NCI-H82 treated with DMSO at 0.1 percent for 48 hours (cell line): Measurements from ENCODE around the gene ABCC8.
A peak's percentile ranks its signal among the peaks of the same experiment; 100 is the strongest.
"Not testable (repeated sequence)": the region's sequence is repeated elsewhere in the genome, so short reads cannot be mapped to it uniquely, and the experiment has no call there.

ENCODE experiments used
- DNase-seq: peaks from one replicate; lab custom pipeline; 2025; ENCODE audit not compliant: unreplicated experiment; lab: John Stamatoyannopoulos, UW

The ABCC8 gene

GRCh38 chr11:17434108-17434507 lies 42.5 kb downstream of the ABCC8 start:
- DNase-seq: peak; percentile 92

GRCh38 chr11:17432002-17432401 lies 44.6 kb downstream of the ABCC8 start:
- DNase-seq: peak; percentile 68

- DNase-seq: peak; percentile 31
These were observed 45.5 kb downstream of the ABCC8 start for GRCh38 chr11:17431139-17431538.

DNA sequence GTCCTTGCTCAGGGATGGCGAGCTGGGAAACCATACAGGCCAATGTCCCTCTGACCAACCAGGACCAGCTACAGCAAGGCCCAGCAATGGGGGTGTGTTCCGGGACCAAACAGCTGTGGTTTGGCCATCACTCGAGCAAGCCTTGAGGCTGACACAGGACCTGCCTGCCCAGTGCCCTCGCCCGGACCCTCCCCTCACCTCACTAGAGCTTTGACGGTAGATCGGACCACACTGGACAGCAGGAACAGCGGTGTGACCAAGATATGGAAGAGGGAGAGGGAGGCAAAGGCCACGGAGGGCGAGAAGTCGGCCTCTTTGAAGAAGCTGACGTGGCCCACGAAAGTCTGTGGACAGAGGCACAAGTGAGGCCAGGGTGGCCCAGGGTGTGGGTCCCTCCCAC lies 46.0 kb downstream of the ABCC8 start:
- DNase-seq: no peak

DNA sequence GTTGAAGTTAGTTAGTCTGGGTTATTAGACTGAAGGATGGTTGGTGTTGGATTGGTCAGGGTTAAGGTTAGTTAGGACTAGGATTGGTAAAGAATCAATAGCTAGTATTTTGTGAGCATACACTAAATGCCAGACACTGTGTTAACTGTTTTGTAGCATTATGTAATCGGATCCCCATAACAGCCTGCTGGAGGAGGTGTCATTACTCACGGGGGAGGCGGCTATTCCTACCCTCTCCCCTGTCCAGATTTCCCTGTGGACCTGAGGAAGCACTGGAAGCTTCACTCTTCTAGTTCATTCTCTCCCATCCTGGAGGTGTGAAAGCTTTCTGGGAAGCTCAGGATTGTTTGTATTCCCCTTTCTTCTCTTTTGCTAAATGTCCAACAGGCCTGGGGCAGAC lies 47.7 kb downstream of the ABCC8 start:
- no peak for DNase-seq

DNA sequence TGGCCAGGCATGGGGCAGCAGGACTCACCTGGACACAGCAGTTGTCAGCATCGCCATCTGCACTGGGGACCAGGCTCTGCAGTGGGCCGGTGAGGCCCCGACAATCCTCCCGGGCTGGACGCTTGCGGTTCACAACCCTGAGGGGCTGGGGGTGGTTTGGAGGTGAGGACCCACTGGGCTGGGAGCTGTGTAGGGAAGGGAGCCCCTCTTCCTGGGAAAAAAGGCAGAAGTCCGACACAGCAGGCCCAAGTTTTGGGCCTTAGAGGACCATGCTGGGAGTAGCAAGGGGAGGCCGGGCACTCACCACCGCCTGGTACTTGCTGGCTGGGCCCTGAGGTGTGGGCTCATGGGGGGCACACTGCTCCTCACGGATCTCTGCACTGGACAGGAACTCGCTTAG lies 48.4 kb downstream of the ABCC8 start:
- DNase-seq: no peak

DNA sequence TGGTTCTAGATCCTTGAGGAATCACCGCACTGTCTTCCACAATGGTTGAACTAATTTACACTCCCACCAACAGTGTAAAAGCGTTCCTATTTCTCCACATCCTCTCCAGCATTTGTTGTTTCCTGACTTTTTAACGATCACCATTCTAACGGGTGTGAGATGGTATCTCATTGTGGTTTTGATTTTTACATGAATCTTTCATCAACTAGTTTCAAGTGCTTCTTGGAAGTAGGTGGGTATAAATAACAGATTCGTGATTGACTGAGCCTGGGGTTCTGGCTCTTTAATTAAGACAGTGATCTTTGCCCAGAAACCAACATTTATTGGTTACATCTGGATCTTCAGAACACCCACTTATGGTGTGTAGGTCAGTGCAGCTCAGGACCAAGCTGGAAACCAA lies 50.4 kb downstream of the ABCC8 start:
- not testable (repeated sequence) for DNase-seq

- no peak for DNase-seq
These were observed 52.9 kb downstream of the ABCC8 start for GRCh38 chr11:17423533-17424310.

GRCh38 chr11:17421781-17422180 lies 54.9 kb downstream of the ABCC8 start:
- no peak for DNase-seq

GRCh38 chr11:17418444-17419081 lies 58.1 kb downstream of the ABCC8 start:
- DNase-seq: no peak

- no peak for DNase-seq
These were observed 60.2 kb downstream of the ABCC8 start for GRCh38 chr11:17416492-17416891.

GRCh38 chr11:17415523-17416104 lies 61.0 kb downstream of the ABCC8 start:
- no peak for DNase-seq

GRCh38 chr11:17414992-17415391 lies 61.7 kb downstream of the ABCC8 start:
- DNase-seq: no peak

GRCh38 chr11:17414317-17414737 lies 62.3 kb downstream of the ABCC8 start:
- no peak for DNase-seq

DNA sequence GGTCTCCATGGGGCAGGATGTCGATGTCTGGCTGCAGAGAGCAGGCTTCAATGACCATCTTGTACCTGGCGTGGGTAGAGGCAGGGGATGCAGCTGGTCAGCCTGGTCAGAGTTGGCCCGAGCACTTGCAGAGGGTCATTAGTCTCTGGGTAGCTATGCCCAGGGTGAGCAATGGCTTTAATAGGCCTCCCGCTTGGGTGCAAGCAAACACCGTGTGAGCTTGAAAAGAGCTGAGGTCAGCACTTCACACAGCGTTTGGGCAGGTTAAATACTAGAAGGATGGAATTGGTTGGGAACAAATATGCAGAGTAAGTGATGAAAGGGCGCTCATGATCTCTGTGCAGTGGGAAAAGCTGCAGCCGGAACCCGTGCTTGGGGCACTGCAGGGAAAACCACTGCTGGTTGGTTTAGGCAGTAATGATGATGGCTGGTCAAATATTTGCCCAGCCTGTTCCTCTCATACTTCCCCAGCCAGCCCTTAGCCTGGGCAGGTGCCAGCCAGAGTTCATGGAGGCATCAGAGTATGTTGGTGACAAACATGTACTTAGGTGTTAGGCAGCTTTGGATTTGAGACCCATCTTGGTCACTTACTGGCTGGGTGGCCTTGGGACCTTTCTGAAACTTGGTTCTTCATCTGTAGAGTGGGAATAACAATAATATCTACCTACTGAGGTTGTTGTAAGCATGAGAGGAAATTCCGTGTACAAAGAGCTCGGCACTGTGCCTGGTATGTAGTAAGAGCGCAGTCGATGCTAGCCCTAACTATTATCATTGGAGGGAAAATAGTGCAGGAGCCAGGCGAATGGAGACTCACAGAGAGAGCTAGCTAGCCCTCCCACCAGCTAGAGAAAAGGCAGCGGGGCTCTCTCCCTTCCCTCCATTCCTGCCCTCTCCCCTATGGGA lies 63.0 kb downstream of the ABCC8 start:
- no peak for DNase-seq

DNA sequence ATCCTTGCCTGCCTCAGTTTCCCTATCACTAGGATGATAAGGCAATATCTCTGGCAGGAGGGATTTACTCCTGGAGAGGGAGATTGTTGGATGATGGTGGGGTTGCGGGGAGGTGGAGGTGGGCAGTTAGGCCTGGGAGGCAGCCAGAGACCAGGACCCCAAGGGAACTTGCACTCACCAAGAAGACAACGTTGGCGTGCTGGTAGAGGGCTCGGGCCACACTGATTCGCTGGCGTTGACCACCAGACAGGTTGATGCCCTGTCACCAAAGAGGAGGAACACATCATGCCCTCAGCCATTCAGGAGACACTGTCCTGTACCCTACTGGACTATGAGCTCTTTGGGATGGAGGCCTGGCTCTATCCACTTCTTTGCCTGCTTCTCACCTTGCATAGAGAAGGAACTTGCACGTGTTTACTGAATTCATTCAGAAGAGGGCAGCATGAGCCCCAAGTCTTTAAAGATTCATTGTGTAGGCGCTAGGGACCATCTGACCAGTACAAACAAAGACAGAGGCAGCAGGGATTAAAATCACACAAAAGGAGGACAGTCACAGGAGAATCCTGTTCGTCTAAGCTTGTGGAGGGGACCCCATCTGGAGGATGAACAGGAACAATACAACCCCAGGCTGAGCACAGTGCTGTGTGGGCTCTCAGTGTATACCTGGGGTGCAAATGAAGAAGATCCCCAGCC lies 64.0 kb downstream of the ABCC8 start:
- DNase-seq: peak; percentile 68

DNA sequence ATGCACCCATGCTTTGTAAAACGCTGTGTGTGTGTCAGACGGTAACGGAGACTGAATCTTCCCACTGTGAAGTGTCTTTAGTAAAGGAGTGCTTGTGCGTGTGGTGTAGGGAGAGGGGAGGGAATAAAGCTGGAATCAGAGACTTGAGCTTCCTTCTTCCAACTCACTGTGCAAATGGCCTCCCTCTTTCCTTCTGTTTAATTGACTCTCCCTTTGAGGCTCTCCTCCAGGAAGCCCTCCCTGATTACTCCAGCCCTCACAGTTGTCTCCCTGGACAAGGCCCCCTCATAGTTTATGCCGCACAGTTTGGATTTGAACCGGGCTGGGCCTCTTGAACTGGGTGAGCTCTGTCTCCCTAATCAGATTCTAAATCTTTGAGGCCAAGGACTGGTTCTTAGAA lies 65.2 kb downstream of the ABCC8 start:
- DNase-seq: no peak

DNA sequence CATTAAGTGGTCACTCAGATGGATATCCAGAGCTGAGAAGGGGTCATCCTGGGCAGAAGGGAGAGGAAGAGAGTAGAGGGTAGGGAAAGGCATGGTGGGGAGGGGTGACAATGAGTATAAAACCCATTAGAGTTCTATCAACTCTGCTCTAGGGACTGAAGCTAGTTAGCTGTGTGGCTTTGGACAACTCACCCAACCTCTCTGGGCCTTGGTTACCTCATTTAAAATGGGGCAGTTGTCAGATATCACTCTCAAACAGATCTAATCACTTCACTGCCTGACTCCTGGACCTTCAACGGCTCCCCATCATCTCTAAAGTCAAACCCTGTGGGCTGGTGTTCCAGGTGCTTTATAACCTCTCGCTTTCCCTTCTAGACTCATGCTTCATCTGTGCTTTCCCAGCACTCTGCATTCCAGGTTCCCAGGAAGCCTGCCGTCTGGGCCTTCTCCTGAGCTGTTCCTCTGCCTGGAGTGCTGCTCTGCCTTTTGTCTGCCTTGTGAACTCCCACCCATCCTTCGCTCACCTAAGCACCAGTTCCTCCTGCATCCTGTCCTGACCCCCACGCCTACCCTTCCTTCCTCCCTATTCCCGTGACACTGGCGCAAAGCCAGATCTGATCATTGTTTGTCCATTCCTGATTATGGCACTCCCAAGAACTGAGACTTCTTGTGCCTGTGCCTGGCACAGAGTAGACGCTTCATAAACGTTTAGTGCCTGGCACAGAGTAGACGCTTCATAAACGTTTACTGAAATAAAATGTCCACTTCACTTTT lies 65.9 kb downstream of the ABCC8 start:
- DNase-seq: no peak

- no peak for DNase-seq
These were observed 68.0 kb downstream of the ABCC8 start for GRCh38 chr11:17408641-17409040.

DNA sequence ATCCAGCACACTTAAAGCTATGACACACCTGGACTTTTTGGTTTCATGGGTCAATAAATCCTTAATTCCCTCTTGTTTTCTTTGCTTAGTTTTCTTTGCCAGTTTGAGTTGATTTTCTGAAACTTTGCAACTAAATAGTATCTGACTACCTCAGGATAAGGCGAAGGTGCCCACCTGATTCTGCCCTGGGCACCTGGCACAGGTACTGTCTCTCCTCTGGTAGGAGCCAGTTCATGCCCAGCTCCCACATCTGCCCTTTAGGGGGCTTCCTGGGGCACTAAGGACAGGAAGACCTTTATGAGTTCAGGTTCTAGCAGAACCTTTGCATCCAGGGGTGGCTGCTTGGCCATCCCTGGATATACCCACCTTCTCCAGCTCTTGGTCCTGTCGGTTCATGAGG lies 68.6 kb downstream of the ABCC8 start:
- DNase-seq: no peak
